LNCaP clone FGC (cell line): ENCODE measurements around the gene STAB2.

Experiments used
- DNase-seq: peaks from one replicate; pipeline ENCODE4 v3.0.0-alpha.2; 2011; ENCODE audit warnings: low read depth
- H3K4me3 ChIP-seq: 2 replicates; pipeline ENCODE4 v1.5.1; 2011; ENCODE audit warnings: mild to moderate bottlenecking, low read depth, low read length, control low read depth
- CTCF ChIP-seq: IDR thresholded peaks from 2 replicates; pipeline ENCODE4 v1.5.1; 2012; ENCODE audit warnings: mild to moderate bottlenecking; ENCODE audit not compliant: control insufficient read depth, insufficient read depth; ENCODE audit errors: extremely low read depth

The STAB2 gene

GRCh38 chr12:103697971-103698751 is 111.1 kb downstream of the STAB2 start:
- no peak overlapping the region for H3K4me3 ChIP-seq
- no peak for TF ChIP-seq CTCF
- DNase-seq = no peak

- no peak for DNase-seq
- H3K4me3 ChIP-seq = no peak overlapping the region
- no peak for TF ChIP-seq CTCF
These were observed 111.9 kb downstream of the STAB2 start for GRCh38 chr12:103698752-103699560.

GRCh38 chr12:103705098-103705497 is 118.0 kb downstream of the STAB2 start:
- no peak for TF ChIP-seq CTCF
- no peak overlapping the region for H3K4me3 ChIP-seq
- no peak for DNase-seq

- peak; percentile 17; the same call in 1 of the 2 replicates for TF ChIP-seq CTCF
- no peak overlapping the region for H3K4me3 ChIP-seq
- DNase-seq = no peak
These were observed 118.9 kb downstream of the STAB2 start for GRCh38 chr12:103705927-103706326.

GRCh38 chr12:103707446-103707845 is 120.4 kb downstream of the STAB2 start:
- no peak overlapping the region for H3K4me3 ChIP-seq
- TF ChIP-seq CTCF = no peak
- no peak for DNase-seq

GRCh38 chr12:103710544-103710943 is 123.5 kb downstream of the STAB2 start:
- no peak for DNase-seq
- TF ChIP-seq CTCF = no peak
- no peak overlapping the region for H3K4me3 ChIP-seq
